SHP77 treated with DMSO at 0.1 percent for 48 hours (cell line): ENCODE results near the gene NRXN3.

Source experiments
- DNase-seq: peaks from one replicate; lab custom pipeline; 2025; lab: John Stamatoyannopoulos, UW

The NRXN3 gene

DNA sequence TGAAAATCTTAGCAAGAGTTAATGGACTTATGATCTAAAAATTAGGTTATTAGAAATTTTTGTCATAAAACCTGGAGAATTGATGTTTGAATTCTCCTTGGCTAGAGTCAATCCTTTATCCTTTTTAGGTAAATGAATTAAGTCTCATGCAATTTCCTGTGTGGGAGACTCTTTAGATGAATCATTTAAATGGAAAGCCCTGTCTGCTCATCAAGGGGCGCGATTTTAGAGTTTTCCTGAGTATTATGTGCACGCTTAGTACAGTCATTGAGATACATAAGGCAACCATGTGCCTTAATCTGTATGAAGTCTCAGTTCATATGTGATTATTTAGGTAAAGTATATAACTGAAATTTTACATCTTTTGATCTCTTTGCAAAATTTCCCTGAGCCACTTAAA, 974.7 kb downstream of the NRXN3 start:
- no peak for DNase-seq

DNA sequence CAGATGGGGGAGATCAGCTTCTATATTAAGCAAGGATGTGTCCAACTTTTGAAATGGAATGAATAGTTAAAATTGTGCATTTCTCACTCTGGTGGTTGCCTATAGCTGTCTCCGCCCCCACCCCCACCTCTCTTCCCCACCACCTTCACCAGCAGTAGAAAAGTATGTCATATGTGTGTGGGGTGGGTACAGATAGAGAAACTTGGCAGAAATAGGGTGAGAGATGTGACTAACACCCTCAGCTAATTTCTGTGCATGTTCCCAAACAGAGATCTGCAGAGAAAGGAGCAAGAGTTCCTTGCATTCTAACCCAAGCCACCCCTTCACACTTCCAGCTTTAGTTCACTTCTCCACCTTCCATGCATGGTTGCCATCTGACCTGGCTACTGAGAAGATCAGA, 980.1 kb downstream of the NRXN3 start:
- DNase-seq = no peak

GRCh38 chr14:79157369-79157768, 987.2 kb downstream of the NRXN3 start:
- DNase-seq = no peak

DNA sequence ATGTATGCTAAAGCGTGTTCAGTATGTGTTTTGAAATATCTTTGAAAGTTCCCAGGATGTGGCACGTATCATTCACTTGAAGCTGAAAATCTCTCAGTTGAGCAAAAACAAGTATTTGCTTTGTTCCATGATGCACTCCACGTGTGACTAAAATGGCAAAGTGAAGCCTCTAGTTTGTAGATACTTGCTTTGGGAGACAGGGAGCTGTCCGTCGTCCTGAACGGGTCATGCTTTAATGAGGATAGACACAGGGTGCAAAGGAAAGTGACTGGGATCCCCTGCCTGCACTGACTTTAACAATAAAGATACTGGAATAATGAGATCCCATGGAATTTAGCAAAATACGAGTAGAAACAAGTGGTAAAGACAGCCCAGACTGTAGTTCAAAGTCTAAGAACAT, 991.4 kb downstream of the NRXN3 start:
- DNase-seq = no peak

- no peak for DNase-seq
Observed at GRCh38 chr14:79162833-79163232, 992.7 kb downstream of the NRXN3 start.

DNA sequence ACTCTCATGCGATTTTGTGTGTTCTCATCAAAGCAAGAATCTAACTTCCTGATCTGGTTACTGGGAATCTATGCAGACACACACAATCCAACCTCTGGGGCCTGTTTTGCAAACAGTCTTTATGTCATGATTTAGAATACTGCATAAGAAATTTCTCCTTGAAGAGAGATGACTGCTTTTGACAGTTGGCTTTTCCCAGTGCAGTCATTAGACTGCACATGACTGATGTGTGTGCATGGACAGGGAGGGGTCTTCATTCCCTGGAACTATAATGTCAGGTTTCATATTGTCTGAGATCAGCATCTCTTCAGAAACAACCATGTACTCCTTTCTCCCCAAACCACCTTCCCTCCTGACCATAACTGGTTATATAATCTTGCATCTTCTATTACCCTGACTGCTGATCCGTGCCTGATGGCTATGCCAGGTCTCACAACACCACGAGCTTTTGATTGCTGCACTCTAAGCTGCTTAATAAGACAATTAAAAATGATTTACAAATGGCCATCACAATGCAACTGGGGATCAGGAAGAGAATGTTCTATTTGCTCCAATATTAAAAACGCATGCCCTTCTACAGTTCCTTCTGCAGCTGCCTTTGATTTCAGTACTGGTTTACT, 995.4 kb downstream of the NRXN3 start:
- DNase-seq = no peak

DNA sequence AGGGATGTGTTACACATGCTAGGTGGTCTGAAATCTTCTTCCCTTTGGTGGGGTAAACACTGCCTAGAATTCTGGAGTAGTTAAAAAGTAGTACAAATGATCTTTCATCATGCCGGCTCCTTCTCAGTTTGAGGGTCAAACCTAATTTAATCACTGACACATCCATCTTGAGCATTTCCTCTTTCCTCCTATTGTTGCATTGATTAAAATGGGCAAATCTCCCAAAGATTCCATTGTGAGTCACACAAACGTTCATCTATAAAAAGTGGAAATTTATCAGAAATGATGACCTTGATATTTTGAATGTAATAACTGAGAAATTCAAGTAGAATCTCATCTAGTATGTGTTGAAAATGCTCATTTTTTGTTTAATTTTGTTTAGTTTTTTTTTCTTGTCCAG, 996.0 kb downstream of the NRXN3 start:
- no peak for DNase-seq

- DNase-seq = no peak
Observed at GRCh38 chr14:79167957-79168356, 997.8 kb downstream of the NRXN3 start.

GRCh38 chr14:79175671-79176070, 1005.5 kb downstream of the NRXN3 start:
- no peak for DNase-seq

DNA sequence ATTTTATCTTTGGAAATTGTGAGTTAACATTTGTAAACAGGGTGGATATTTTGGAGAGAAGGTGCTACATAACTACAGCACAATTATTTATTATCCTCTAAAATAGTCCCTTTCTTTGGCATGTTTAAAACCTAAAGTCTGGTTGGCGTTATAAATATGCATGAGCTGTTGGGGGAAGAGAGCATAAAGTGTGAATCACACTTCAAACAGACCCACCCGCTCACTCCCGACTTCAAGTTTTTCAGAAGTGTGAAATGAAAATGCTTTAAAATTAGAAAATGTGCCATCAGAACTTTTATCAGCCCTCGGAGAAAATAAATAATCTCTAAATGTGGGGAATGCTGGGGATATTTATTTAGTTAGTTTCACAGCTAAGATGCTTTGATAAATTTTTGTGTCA, 1006.9 kb downstream of the NRXN3 start:
- no peak for DNase-seq

DNA sequence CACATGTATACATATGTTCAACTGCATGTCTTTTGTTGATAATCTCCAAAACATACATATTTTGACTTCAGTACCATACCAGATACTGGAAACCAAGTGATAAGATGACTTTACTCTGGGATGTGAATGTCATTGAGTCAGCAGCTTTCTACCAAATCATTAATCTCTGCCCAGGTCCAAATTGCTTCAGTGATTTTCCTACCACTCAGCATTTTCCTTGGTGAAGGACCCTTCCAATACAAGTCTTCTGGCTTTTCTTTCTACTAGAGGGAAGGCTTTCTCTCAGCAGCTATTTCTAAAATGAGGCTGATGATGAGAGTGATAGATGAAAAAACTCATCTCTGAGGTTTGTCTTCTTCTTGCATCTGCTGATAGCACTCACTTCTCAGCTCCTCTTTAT, 1008.5 kb downstream of the NRXN3 start:
- no peak for DNase-seq

DNA sequence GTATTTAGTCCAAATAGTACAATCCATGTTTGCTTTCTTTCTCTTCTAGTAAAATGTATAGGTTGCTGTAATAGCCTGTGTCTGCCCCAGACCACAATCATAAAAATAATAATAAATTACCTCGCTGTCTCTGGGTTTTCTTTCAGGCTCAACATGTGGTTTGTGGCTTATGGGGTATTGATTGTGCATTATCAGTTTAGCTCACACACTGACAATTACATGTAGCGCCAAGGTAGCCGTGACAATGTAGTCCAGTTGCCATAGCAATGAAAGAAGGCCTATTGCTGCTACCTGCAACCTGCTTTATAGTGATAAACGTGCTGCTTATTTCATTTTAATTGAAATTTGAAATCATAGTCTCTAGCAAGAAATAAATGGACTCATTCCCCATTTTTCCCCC, 1009.8 kb downstream of the NRXN3 start:
- no peak for DNase-seq

GRCh38 chr14:79180656-79181055, 1010.5 kb downstream of the NRXN3 start:
- DNase-seq = no peak

DNA sequence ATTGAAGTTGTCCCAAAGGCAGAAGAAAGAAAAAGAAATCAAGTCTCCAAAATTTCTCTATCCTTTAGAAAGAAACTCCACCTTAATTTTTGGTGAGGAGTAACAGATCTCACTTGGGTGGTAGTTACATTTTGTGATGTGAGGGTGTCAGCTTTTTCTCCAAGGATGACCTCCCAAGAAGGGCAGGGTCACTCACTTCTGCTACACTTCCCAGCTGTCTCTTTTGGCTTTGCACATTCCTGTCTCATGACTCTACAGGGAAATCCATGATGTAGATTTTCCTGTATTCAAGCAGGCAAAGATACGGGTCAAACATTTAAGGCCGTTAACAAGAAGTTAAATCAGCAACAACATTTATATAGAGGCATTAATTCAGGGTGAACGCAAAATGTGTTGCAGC, 1016.4 kb downstream of the NRXN3 start:
- no peak for DNase-seq

GRCh38 chr14:79193689-79194477, 1023.7 kb downstream of the NRXN3 start:
- no peak for DNase-seq

DNA sequence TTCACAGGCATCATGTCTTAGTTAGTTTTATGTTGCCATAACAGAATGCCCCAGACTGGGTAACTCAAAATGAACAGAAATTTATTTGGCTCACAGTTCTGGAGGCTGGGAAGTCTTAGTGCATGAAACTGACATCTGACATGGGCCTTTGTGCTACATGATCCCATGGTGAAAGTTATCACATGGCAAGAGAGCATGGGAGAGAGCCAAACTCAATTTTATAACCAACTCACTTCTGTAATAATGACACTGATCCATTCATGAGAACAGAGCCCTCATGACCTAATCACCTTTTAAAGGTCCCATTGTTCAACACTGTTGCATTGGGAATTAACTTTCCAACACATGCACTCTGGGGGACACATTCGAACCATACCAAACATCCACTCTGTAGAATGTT, 1026.0 kb downstream of the NRXN3 start:
- no peak for DNase-seq

- no peak for DNase-seq
Observed at GRCh38 chr14:79197516-79197915, 1027.3 kb downstream of the NRXN3 start.

GRCh38 chr14:79199217-79199616, 1029.0 kb downstream of the NRXN3 start:
- DNase-seq = no peak

- no peak for DNase-seq
Observed at GRCh38 chr14:79201564-79202207, 1031.5 kb downstream of the NRXN3 start.

DNA sequence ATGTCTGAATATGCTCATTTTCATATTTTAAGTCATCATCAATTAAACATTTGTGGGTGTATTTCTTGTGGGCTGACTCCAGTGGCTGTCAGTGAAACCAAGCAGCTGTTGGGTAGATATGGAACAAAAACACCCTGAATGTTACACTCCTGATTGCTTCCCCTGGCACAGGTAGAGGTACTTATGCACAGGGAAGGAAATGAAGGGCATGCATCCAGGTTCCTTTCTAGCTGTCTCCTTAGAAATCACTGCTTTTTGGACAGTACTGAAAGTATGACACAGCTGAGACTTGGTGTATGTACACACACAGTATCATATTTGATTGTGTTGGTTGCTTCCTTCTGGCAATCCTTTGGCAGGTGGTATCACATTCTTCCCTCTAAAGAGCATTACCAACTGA, 1034.4 kb downstream of the NRXN3 start:
- DNase-seq = no peak

GRCh38 chr14:79209418-79209817, 1039.2 kb downstream of the NRXN3 start:
- DNase-seq = no peak

- no peak for DNase-seq
Observed at GRCh38 chr14:79225815-79226214, 1055.6 kb downstream of the NRXN3 start.

DNA sequence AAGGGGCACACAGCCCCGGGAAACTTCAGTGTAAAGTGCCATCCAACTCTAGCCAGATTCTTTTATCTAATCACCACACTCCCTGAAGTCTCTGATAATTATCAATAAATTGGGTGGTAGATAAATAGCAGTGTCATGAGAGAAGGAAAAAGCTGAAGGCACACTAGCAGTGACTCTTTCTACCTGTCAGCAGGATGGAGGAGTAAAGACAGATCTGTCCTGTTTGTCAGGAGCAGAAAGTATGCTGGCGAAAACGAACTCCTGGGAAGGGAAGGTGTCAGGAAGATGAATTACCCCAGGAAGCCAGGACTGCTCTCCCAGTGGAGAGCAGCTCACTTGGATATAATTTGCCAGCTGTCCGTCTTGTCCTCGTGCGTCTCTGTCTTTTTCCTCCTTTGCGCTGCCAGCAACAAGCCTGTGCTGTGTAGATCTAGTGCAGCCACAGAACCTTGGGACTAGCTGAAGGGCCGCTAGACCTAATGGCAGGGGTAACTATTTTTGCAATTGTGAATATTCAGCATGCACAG, 1059.3 kb downstream of the NRXN3 start:
- no peak for DNase-seq
